WI38 (cell line): ENCODE data around the gene EEF1A1.

Experiments
- H3K4me3 ChIP-seq: 2 replicates; pipeline ENCODE4 v1.5.1; 2011; ENCODE audit warnings: low read depth, mild to moderate bottlenecking, control low read depth, low read length
- CTCF ChIP-seq: IDR thresholded peaks from 2 replicates; pipeline ENCODE4 v1.5.1; 2012; ENCODE audit warnings: low read depth, mild to moderate bottlenecking, control low read depth, low read length

Gene EEF1A1

GRCh38 chr6:73525546-73526330 lies 4.9 kb upstream of the EEF1A1 start:
- no peak for TF ChIP-seq CTCF
- no peak overlapping the region for H3K4me3 ChIP-seq

- H3K4me3 ChIP-seq, result peak overlapping the region; percentile 52
- TF ChIP-seq CTCF, result no peak
These were observed 2.7 kb upstream of the EEF1A1 start for GRCh38 chr6:73523434-73524123.

DNA sequence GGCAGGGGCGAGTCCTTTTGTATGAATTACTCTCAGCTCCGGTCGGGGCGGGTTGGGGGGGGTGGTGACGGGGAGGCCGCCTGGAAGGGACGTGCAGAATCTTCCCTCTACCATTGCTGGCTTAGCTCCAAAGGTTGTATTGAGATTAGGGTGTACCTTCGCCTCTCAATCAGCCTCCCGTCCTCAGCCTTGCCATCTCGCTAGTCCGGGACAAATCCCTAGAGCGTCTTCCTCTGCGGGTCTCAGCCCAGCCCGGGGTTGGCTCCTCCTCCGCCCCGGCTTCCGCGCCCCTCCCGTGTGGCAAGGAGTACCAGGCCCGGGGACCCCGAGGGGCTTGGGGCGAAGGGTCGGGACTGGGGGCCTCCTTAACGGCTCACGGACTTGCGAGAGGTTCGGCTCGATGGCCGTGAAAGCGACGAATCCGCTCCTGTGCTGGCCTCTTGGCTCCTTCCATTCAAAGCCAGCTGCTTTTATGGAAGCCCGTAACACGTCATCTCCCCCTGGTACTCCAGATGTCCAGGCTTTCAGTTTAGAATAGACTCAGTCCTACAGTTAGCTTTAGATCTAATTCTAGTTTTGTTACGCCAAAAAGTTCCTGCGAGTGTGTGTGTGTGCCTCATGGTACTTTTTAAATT lies 636 bp upstream of the EEF1A1 start:
- TF ChIP-seq CTCF, result no peak
- peak overlapping the region; percentile 76 for H3K4me3 ChIP-seq

- TF ChIP-seq CTCF, result no peak
- H3K4me3 ChIP-seq, result peak overlapping the region; percentile 99
These were observed 725 bp downstream of the EEF1A1 start for GRCh38 chr6:73519926-73520687.

GRCh38 chr6:73518982-73519881 lies 1.6 kb downstream of the EEF1A1 start:
- H3K4me3 ChIP-seq, result peak overlapping the region; percentile 99

GRCh38 chr6:73518100-73518981 lies 2.5 kb downstream of the EEF1A1 start:
- peak overlapping the region; percentile 99 for H3K4me3 ChIP-seq
